GM23338 (cell line): ENCODE measurements around the gene ZNF628. TPM values are rescaled to one million over a fixed set of nuclear protein-coding genes. Genes with fewer than 3 reads are reported as not detected.

Experiments
- ATAC-seq: fragments of 200-7000 bp; cut with Tn5 transposase; 3 replicates; pipeline ENCODE4 v1.9.1; 2020
- DNase-seq: peaks from one replicate; pipeline ENCODE4 v3.0.0-alpha.2; 2015; ENCODE audit warnings: low spot score
- H2AFZ ChIP-seq: fragments of 200-600 bp; sonication (generic); 2 replicates; pipeline ENCODE4 v1.8.0; 2016; ENCODE audit warnings: antibody characterized with exemption, mild to moderate bottlenecking, moderate library complexity
- H3F3A ChIP-seq: fragments of 200-600 bp; sonication (generic); replicated peaks from 2 replicates; pipeline ENCODE4 v1.8.0; 2017; ENCODE audit warnings: antibody characterized with exemption, mixed run types, low read depth
- H3K27ac ChIP-seq: fragments of 200-600 bp; sonication (generic); 2 replicates; pipeline ENCODE4 v1.6.1; 2016; ENCODE audit warnings: low read depth
- H3K27me3 ChIP-seq: fragments of 200-600 bp; sonication (generic); 2 replicates; pipeline ENCODE4 v1.8.0; 2016; ENCODE audit warnings: mild to moderate bottlenecking, mixed run types, moderate library complexity; ENCODE audit not compliant: insufficient read depth
- H3K36me3 ChIP-seq: fragments of 200-600 bp; sonication (generic); 2 replicates; pipeline ENCODE4 v1.8.0; 2016; ENCODE audit warnings: mild to moderate bottlenecking; ENCODE audit not compliant: insufficient read depth
- H3K4me1 ChIP-seq: fragments of 200-600 bp; sonication (generic); 2 replicates; pipeline ENCODE4 v1.8.0; 2016; ENCODE audit warnings: mild to moderate bottlenecking, moderate library complexity; ENCODE audit not compliant: insufficient read depth
- H3K4me2 ChIP-seq: fragments of 200-600 bp; sonication (generic); 2 replicates; pipeline ENCODE4 v1.7.1; 2017; ENCODE audit warnings: mixed run types
- H3K4me3 ChIP-seq: fragments of 200-600 bp; sonication (generic); 2 replicates; pipeline ENCODE4 v1.6.1; 2016; ENCODE audit warnings: mixed run types
- H3K79me2 ChIP-seq: fragments of 200-600 bp; sonication (generic); replicated peaks from 2 replicates; pipeline ENCODE4 v1.8.0; 2017; ENCODE audit warnings: mild to moderate bottlenecking; ENCODE audit not compliant: insufficient read depth
- H3K9me2 ChIP-seq: fragments of 200-600 bp; sonication (generic); 2 replicates; pipeline ENCODE4 v1.8.0; 2017; ENCODE audit not compliant: insufficient read depth
- H4K20me1 ChIP-seq: fragments of 200-600 bp; sonication (generic); replicated peaks from 2 replicates; pipeline ENCODE4 v1.8.0; 2017; ENCODE audit warnings: mild to moderate bottlenecking; ENCODE audit not compliant: insufficient read depth
- H3K27ac Mint-ChIP-seq: 2 replicates; pipeline ENCODE4 v1.8.0; 2020; ENCODE audit warnings: inconsistent platforms, mild to moderate bottlenecking, moderate library complexity, mixed read lengths
- H3K27me3 Mint-ChIP-seq: 3 replicates; pipeline ENCODE4 v1.8.0; 2022; ENCODE audit warnings: low read depth, mild to moderate bottlenecking, moderate library complexity, mixed read lengths, inconsistent platforms; ENCODE audit not compliant: insufficient read depth, poor library complexity
- H3K36me3 Mint-ChIP-seq: 3 replicates; pipeline ENCODE4 v1.8.0; 2021; ENCODE audit warnings: low read depth, mild to moderate bottlenecking, inconsistent platforms, moderate library complexity, mixed read lengths
- H3K4me1 Mint-ChIP-seq: 3 replicates; pipeline ENCODE4 v1.8.0; 2020; ENCODE audit warnings: mild to moderate bottlenecking, inconsistent platforms, mixed read lengths
- H3K4me3 Mint-ChIP-seq: 3 replicates; pipeline ENCODE4 v1.8.0; 2021; ENCODE audit warnings: moderate library complexity, mild to moderate bottlenecking, inconsistent platforms, mixed read lengths
- H3K9me3 Mint-ChIP-seq: 3 replicates; pipeline ENCODE4 v1.8.0; 2020; ENCODE audit warnings: moderate library complexity, mild to moderate bottlenecking, inconsistent platforms, mixed read lengths
- EZH2 ChIP-seq: fragments of 200-600 bp; sonication (generic); IDR thresholded peaks from one replicate; pipeline ENCODE4 v1.8.0; 2017; ENCODE audit warnings: antibody characterized with exemption, mild to moderate bottlenecking, low read depth; ENCODE audit not compliant: unreplicated experiment
- NANOG ChIP-seq: IDR thresholded peaks from 2 replicates; pipeline ENCODE4 v1.6.1; 2016; ENCODE audit warnings: antibody characterized with exemption, borderline replicate concordance
- POLR2AphosphoS5 ChIP-seq: IDR thresholded peaks from 2 replicates; pipeline ENCODE4 v1.6.1; 2016; ENCODE audit warnings: antibody characterized with exemption, low read depth
- ZNF331 ChIP-seq: fragments of 250-450 bp; sonication (Bioruptor Pico); IDR thresholded peaks from 2 replicates; pipeline ENCODE4 v1.5.0; 2020; ENCODE audit warnings: low read depth, mild to moderate bottlenecking, moderate library complexity
- polyA plus RNA-seq: library from polyadenylated mRNA; unstranded; fragments of >200 nt; fragmentation: Nextera tagmentation; extraction: Ambion mirVana; gene quantifications from 2 replicates; pipeline ENCODE4 v1.2.1, GENCODE V29; 2016
- total RNA-seq: library from RNA; depleted of rRNA; stranded (reverse); fragments of >200 nt; shearing (Covaris generic); gene quantifications from 2 replicates; pipeline ENCODE4 v1.2.3, GENCODE V29; 2014
- TF ChIP-seq, protein P1 (sequence below): IDR thresholded peaks from 2 replicates; pipeline ENCODE4 v1.6.1; 2016; ENCODE audit warnings: antibody characterized with exemption
- TF ChIP-seq, protein P2 (sequence below): fragments of 250-450 bp; sonication (Bioruptor Pico); IDR thresholded peaks from 2 replicates; pipeline ENCODE4 v1.5.0; 2020; ENCODE audit warnings: mild to moderate bottlenecking, moderate library complexity

ZNF628 gene
- total and polyA plus RNA-seq, 2 experiments from 2014 or later = 4.9 to 10.7 TPM

DNA sequence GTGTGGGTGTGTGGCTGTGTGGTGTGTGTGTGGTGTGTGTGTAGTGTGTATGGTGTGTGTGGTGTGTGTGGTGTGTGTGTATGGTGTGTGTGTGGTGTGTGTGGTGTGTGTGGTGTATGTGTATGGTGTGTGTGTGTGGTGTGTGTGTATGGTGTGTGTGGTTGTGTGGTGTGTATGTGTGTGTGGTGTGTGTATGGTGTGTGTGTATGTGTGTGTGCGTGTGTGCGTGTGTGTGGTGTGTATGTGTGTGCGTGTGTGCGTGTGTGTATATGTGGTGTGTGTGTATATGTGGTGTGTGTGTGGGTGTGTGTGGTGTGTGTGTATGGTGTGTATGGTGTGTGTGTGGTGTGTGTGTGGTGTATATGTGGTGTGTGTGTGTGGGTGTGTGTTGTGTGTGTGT, 41.4 kb upstream of the ZNF628 start:
- no peak overlapping the region for H3K4me3 Mint-ChIP-seq
- no peak overlapping the region for H3K4me2 ChIP-seq
- no peaks in the 10 kb centered on the region for H3K9me2 ChIP-seq
- H3K9me3 Mint-ChIP-seq = peaks cover 10% of the 10 kb centered on the region
- H3K27ac ChIP-seq = no peak overlapping the region
- H3K36me3 Mint-ChIP-seq = no peaks in the 10 kb centered on the region
- no peak for ATAC-seq
- H3K27me3 ChIP-seq = peaks cover 35% of the 10 kb centered on the region
- H3F3A ChIP-seq = no peaks in the 10 kb centered on the region; the same call in 1 of the 2 replicates
- H3K79me2 ChIP-seq = no peaks in the 10 kb centered on the region
- no peak for TF ChIP-seq POLR2AphosphoS5
- no peak for TF ChIP-seq ZNF331 (CRISPR knock-in tag)
- TF ChIP-seq, protein P1, sequence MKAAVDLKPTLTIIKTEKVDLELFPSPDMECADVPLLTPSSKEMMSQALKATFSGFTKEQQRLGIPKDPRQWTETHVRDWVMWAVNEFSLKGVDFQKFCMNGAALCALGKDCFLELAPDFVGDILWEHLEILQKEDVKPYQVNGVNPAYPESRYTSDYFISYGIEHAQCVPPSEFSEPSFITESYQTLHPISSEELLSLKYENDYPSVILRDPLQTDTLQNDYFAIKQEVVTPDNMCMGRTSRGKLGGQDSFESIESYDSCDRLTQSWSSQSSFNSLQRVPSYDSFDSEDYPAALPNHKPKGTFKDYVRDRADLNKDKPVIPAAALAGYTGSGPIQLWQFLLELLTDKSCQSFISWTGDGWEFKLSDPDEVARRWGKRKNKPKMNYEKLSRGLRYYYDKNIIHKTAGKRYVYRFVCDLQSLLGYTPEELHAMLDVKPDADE = no peak
- TF ChIP-seq EZH2 = no peak
- TF ChIP-seq NANOG = no peak
- TF ChIP-seq, protein P2, sequence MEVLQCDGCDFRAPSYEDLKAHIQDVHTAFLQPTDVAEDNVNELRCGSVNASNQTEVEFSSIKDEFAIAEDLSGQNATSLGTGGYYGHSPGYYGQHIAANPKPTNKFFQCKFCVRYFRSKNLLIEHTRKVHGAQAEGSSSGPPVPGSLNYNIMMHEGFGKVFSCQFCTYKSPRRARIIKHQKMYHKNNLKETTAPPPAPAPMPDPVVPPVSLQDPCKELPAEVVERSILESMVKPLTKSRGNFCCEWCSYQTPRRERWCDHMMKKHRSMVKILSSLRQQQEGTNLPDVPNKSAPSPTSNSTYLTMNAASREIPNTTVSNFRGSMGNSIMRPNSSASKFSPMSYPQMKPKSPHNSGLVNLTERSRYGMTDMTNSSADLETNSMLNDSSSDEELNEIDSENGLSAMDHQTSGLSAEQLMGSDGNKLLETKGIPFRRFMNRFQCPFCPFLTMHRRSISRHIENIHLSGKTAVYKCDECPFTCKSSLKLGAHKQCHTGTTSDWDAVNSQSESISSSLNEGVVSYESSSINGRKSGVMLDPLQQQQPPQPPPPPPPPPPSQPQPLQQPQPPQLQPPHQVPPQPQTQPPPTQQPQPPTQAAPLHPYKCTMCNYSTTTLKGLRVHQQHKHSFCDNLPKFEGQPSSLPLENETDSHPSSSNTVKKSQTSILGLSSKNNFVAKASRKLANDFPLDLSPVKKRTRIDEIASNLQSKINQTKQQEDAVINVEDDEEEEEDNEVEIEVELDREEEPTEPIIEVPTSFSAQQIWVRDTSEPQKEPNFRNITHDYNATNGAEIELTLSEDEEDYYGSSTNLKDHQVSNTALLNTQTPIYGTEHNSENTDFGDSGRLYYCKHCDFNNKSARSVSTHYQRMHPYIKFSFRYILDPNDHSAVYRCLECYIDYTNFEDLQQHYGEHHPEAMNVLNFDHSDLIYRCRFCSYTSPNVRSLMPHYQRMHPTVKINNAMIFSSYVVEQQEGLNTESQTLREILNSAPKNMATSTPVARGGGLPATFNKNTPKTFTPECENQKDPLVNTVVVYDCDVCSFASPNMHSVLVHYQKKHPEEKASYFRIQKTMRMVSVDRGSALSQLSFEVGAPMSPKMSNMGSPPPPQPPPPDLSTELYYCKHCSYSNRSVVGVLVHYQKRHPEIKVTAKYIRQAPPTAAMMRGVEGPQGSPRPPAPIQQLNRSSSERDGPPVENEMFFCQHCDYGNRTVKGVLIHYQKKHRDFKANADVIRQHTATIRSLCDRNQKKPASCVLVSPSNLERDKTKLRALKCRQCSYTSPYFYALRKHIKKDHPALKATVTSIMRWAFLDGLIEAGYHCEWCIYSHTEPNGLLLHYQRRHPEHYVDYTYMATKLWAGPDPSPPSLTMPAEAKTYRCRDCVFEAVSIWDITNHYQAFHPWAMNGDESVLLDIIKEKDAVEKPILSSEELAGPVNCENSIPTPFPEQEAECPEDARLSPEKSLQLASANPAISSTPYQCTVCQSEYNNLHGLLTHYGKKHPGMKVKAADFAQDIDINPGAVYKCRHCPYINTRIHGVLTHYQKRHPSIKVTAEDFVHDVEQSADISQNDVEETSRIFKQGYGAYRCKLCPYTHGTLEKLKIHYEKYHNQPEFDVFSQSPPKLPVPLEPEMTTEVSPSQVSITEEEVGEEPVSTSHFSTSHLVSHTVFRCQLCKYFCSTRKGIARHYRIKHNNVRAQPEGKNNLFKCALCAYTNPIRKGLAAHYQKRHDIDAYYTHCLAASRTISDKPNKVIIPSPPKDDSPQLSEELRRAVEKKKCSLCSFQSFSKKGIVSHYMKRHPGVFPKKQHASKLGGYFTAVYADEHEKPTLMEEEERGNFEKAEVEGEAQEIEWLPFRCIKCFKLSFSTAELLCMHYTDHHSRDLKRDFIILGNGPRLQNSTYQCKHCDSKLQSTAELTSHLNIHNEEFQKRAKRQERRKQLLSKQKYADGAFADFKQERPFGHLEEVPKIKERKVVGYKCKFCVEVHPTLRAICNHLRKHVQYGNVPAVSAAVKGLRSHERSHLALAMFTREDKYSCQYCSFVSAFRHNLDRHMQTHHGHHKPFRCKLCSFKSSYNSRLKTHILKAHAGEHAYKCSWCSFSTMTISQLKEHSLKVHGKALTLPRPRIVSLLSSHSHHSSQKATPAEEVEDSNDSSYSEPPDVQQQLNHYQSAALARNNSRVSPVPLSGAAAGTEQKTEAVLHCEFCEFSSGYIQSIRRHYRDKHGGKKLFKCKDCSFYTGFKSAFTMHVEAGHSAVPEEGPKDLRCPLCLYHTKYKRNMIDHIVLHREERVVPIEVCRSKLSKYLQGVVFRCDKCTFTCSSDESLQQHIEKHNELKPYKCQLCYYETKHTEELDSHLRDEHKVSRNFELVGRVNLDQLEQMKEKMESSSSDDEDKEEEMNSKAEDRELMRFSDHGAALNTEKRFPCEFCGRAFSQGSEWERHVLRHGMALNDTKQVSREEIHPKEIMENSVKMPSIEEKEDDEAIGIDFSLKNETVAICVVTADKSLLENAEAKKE = no peak
- DNase-seq = no peak
- peaks cover 29% of the 10 kb centered on the region for H3K27me3 Mint-ChIP-seq
- no peak overlapping the region for H2AFZ ChIP-seq
- H3K36me3 ChIP-seq = no peaks in the 10 kb centered on the region
- peaks cover 1% of the 10 kb centered on the region; the same call in 1 of the 2 replicates for H3K4me1 ChIP-seq
- H3K4me1 Mint-ChIP-seq = peaks cover 3% of the 10 kb centered on the region
- H4K20me1 ChIP-seq = no peaks in the 10 kb centered on the region
- H3K27ac Mint-ChIP-seq = no peak overlapping the region
- H3K4me3 ChIP-seq = no peak overlapping the region
